Liver (tissue), 3 donors: Measurements from ENCODE around the gene PRKN.

ENCODE experiments used
- CTCF ChIP-seq: fragments of 150-350 bp; IDR thresholded peaks from 2 replicates; pipeline ENCODE4 v1.5.1; 2017; ENCODE audit warnings: improper control_type of control experiment, low read depth, low read length; ENCODE audit not compliant: missing input control
- EGR1 ChIP-seq, 2 donors: IDR thresholded peaks; 2 replicates each; pipeline ENCODE4 v1.6.1; 2016 to 2018; ENCODE audit warnings: antibody characterized with exemption in 2 of 2, low read depth in 2 of 2
- REST ChIP-seq: IDR thresholded peaks from 2 replicates; pipeline ENCODE4 v1.6.1; 2016; ENCODE audit warnings: antibody characterized with exemption, mild to moderate bottlenecking
- SP1 ChIP-seq: IDR thresholded peaks from 2 replicates; pipeline ENCODE4 v1.6.1; 2018; ENCODE audit warnings: antibody characterized with exemption, mild to moderate bottlenecking
- TF ChIP-seq, protein P1 (sequence below): IDR thresholded peaks from 2 replicates; pipeline ENCODE4 v1.6.1; 2016; ENCODE audit warnings: antibody characterized with exemption
- TF ChIP-seq, protein P2 (sequence below): IDR thresholded peaks from 2 replicates; pipeline ENCODE4 v1.6.1; 2016; ENCODE audit warnings: antibody characterized with exemption
- donor health status: healthy.
- donor health status: healthy.

- no peak for TF ChIP-seq CTCF
- no peak for TF ChIP-seq REST
- TF ChIP-seq, protein P1, sequence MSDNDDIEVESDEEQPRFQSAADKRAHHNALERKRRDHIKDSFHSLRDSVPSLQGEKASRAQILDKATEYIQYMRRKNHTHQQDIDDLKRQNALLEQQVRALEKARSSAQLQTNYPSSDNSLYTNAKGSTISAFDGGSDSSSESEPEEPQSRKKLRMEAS = no peak
- no peak for TF ChIP-seq EGR1 (IDR thresholded peaks at IDR 0.05; ENCODE audit: low read depth in 2 of 2)
- TF ChIP-seq SP1 = no peak
- TF ChIP-seq, protein P2, sequence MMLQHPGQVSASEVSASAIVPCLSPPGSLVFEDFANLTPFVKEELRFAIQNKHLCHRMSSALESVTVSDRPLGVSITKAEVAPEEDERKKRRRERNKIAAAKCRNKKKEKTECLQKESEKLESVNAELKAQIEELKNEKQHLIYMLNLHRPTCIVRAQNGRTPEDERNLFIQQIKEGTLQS = no peak
Measured at GRCh38 chr6:161649068-161649467, 1078.5 kb downstream of the PRKN start.
